ENCODE measurements around the gene CERT1. TPM values are rescaled to one million over a fixed set of nuclear protein-coding genes. Genes with fewer than 3 reads are reported as not detected.

CERT1 gene
- total RNA-seq, 1 donor from 2014 or later: 60.7 TPM

- DNase-seq (no peak), ATAC-seq (no peak)
- Histone ChIP-seq H3K4me3 (no peak overlapping the region), H3K36me3 (no peaks in the 10 kb centered on the region), H3K9me3 (no peaks in the 10 kb centered on the region), H3K27me3 (no peaks in the 10 kb centered on the region), H3K27ac (no peak overlapping the region), H3K4me1 (no peaks in the 10 kb centered on the region)
- intact Hi-C loops (cut with DNase I): no loop called here
- TF ChIP-seq CTCF (IDR thresholded peaks at IDR 0.05): no peak
These were observed 17.8 kb upstream of the CERT1 start for GRCh38 chr5:75529185-75529584.

- peaks cover 6% of the 10 kb centered on the region for H3K4me1 ChIP-seq
- intact Hi-C loops (cut with DNase I): no loop called here
- ATAC-seq: no peak
These were observed 14.6 kb upstream of the CERT1 start for GRCh38 chr5:75526070-75526469.

GRCh38 chr5:75525344-75525743, 13.9 kb upstream of the CERT1 start:
- Histone ChIP-seq H3K27me3 (no peaks in the 10 kb centered on the region), H3K4me1 (peaks cover 6% of the 10 kb centered on the region), H3K9me3 (no peaks in the 10 kb centered on the region), H3K36me3 (no peaks in the 10 kb centered on the region), H3K27ac (no peak overlapping the region), H3K4me3 (no peak overlapping the region)
- ATAC-seq: no peak
- no peak for TF ChIP-seq CTCF (IDR thresholded peaks at IDR 0.05)
- no peak for DNase-seq
- intact Hi-C loops (cut with DNase I): no loop called here

More at GRCh38 chr5:75526070-75526469, 14.6 kb upstream of the CERT1 start:
- Histone ChIP-seq H3K27ac (no peak overlapping the region), H3K36me3 (no peaks in the 10 kb centered on the region), H3K9me3 (no peaks in the 10 kb centered on the region), H3K27me3 (no peaks in the 10 kb centered on the region), H3K4me3 (no peak overlapping the region)
- no peak for TF ChIP-seq CTCF (IDR thresholded peaks at IDR 0.05)
- no peak for DNase-seq

GRCh38 chr5:75524591-75524990, 13.2 kb upstream of the CERT1 start:
- Histone ChIP-seq H3K27ac (no peak overlapping the region), H3K9me3 (no peaks in the 10 kb centered on the region), H3K36me3 (no peaks in the 10 kb centered on the region), H3K4me1 (peaks cover 6% of the 10 kb centered on the region), H3K27me3 (no peaks in the 10 kb centered on the region), H3K4me3 (no peak overlapping the region)
- DNase-seq: no peak
- no peak for TF ChIP-seq CTCF (IDR thresholded peaks at IDR 0.05)
- ATAC-seq: no peak
- intact Hi-C loops (cut with DNase I): no loop called here

- intact Hi-C loops (cut with DNase I): no loop called here
- H3K4me3 ChIP-seq: no peak overlapping the region
- ATAC-seq (no peak), DNase-seq (no peak)
- H3K27me3 ChIP-seq: no peaks in the 10 kb centered on the region
- no peak overlapping the region for H3K27ac ChIP-seq
- no peak for TF ChIP-seq CTCF (IDR thresholded peaks at IDR 0.05)
- H3K36me3 ChIP-seq: no peaks in the 10 kb centered on the region
- no peaks in the 10 kb centered on the region for H3K9me3 ChIP-seq
- H3K4me1 ChIP-seq: peaks cover 6% of the 10 kb centered on the region
These were observed 12.6 kb upstream of the CERT1 start for GRCh38 chr5:75524071-75524470.

- H3K4me3 ChIP-seq: no peak overlapping the region
- no peaks in the 10 kb centered on the region for H3K36me3 ChIP-seq
- no peaks in the 10 kb centered on the region for H3K9me3 ChIP-seq
- no peaks in the 10 kb centered on the region for H3K27me3 ChIP-seq
- intact Hi-C loops (cut with DNase I): no loop called here
- TF ChIP-seq CTCF (IDR thresholded peaks at IDR 0.05): no peak
- peaks cover 6% of the 10 kb centered on the region for H3K4me1 ChIP-seq
- H3K27ac ChIP-seq: no peak overlapping the region
- no peak for DNase-seq
- no peak for ATAC-seq
These were observed 11.8 kb upstream of the CERT1 start for GRCh38 chr5:75523275-75523674.

Measured in upper lobe of right lung (tissue), 1 donor.